Tibial nerve (tissue), 4 donors: Measurements from ENCODE around the gene COG5. TPM values are rescaled to one million over a fixed set of nuclear protein-coding genes. Genes with fewer than 3 reads are reported as not detected.

Experiments
- DNase-seq, 2 donors: peaks; one replicate each; pipeline ENCODE4 v3.0.0-alpha.2; 2019; ENCODE audit warnings: low spot score in 2 of 2
- H3K27ac ChIP-seq, 4 donors: fragments of 200-600 bp; sonication (generic) in 3 of 4; one replicate each; pipeline ENCODE4 v1.5.1; 2017 to 2019; ENCODE audit warnings: mild to moderate bottlenecking in 1 of 4
- H3K27me3 ChIP-seq, 2 donors: fragments of 200-600 bp; sonication (generic) in 1 of 2; one replicate each; pipeline versions ENCODE4 v1.5.1 to v1.6.0; 2017 to 2019
- H3K36me3 ChIP-seq, 3 donors: fragments of 200-600 bp; sonication (generic); one replicate each; pipeline ENCODE4 v1.5.1; 2018 to 2019
- H3K4me1 ChIP-seq, 4 donors: fragments of 200-600 bp; sonication (generic) in 3 of 4; one replicate each; pipeline ENCODE4 v1.5.1; 2017 to 2019
- H3K4me3 ChIP-seq, 4 donors: fragments of 200-600 bp; sonication (generic) in 3 of 4; one replicate each; pipeline ENCODE4 v1.5.1; 2017 to 2019; ENCODE audit warnings: mild to moderate bottlenecking in 1 of 4, moderate library complexity in 1 of 4
- H3K9me3 ChIP-seq, 4 donors: fragments of 200-600 bp; sonication (generic) in 3 of 4; one replicate each; pipeline ENCODE4 v1.5.1; 2017 to 2019
- CTCF ChIP-seq, 5 experiments: fragments of 200-600 bp in 3 of 5; fragments of 450-650 bp in 2 of 5; sonication (generic) in 3 of 5; IDR thresholded peaks; one replicate each; pipeline ENCODE4 v1.5.1; 2016 to 2019; ENCODE audit warnings: antibody characterized with exemption in 5 of 5, mild to moderate bottlenecking in 3 of 5, moderate library complexity in 2 of 5
- EP300 ChIP-seq, 2 donors: sonication (generic); formaldehyde crosslinking; IDR thresholded peaks; one replicate each; pipeline ENCODE4 v1.6.1; 2017; ENCODE audit warnings: antibody characterized with exemption in 2 of 2, mild to moderate bottlenecking in 1 of 2
- POLR2A ChIP-seq, 2 donors: fragments of 450-650 bp; IDR thresholded peaks; one replicate each; pipeline ENCODE4 v1.6.1; 2017; ENCODE audit warnings: antibody characterized with exemption in 2 of 2, mild to moderate bottlenecking in 2 of 2, moderate library complexity in 2 of 2
- WGBS, 2 donors: methylation state at CpG; one replicate each; pipeline ENCODE4 v1.1.5; 2018; 5-methylcytosine and 5-hydroxymethylcytosine counted together
- total RNA-seq, 4 donors: library from RNA; depleted of rRNA; stranded (reverse); fragments of >200 nt; gene quantifications; one replicate each; pipeline ENCODE4 v1.1.0, GENCODE V29; 2016

Gene COG5
- total RNA-seq, 4 donors from 2014 or later = 26.7 to 35.7 (median 32.6) TPM

- peaks cover 0 to 6% (median 0%) of the 10 kb centered on the region in 4 donors for H3K4me1 ChIP-seq
- H3K9me3 ChIP-seq = no peaks in the 10 kb centered on the region
- 51 to 53% methylated on average over 2 of the region's 2 CpGs for WGBS, 2 donors
- no peaks in the 10 kb centered on the region for H3K36me3 ChIP-seq
- H3K27ac ChIP-seq = no peak overlapping the region
- no peak overlapping the region for H3K4me3 ChIP-seq
- no peaks in the 10 kb centered on the region for H3K27me3 ChIP-seq
- TF ChIP-seq EP300 (IDR thresholded peaks at IDR 0.05) (no peak), POLR2A (IDR thresholded peaks at IDR 0.05) (no peak), CTCF (IDR thresholded peaks at IDR 0.05) (no peak)
- DNase-seq = no peak
These were observed 399.6 kb downstream of the COG5 start for GRCh38 chr7:107164092-107164491.

- H3K27me3 ChIP-seq = no peaks in the 10 kb centered on the region
- no peak overlapping the region for H3K27ac ChIP-seq
- WGBS, 2 donors = 67 to 74% methylated on average over 5 of the region's 5 CpGs
- DNase-seq = no peak
- peaks cover 0 to 6% (median 0%) of the 10 kb centered on the region in 4 donors for H3K4me1 ChIP-seq
- H3K36me3 ChIP-seq = no peaks in the 10 kb centered on the region
- TF ChIP-seq CTCF (IDR thresholded peaks at IDR 0.05) (no peak), EP300 (IDR thresholded peaks at IDR 0.05) (no peak), POLR2A (IDR thresholded peaks at IDR 0.05) (no peak)
- no peak overlapping the region for H3K4me3 ChIP-seq
- H3K9me3 ChIP-seq = no peaks in the 10 kb centered on the region
These were observed 401.2 kb downstream of the COG5 start for GRCh38 chr7:107162475-107162874.

GRCh38 chr7:107161415-107161814 is 402.3 kb downstream of the COG5 start:
- Histone ChIP-seq H3K36me3 (no peaks in the 10 kb centered on the region), H3K27me3 (no peaks in the 10 kb centered on the region), H3K27ac (no peak overlapping the region), H3K4me1 (no peaks in the 10 kb centered on the region), H3K4me3 (no peak overlapping the region), H3K9me3 (no peaks in the 10 kb centered on the region)
- TF ChIP-seq EP300 (IDR thresholded peaks at IDR 0.05) = no peak
- TF ChIP-seq POLR2A (IDR thresholded peaks at IDR 0.05) = no peak
- no peak for TF ChIP-seq CTCF (IDR thresholded peaks at IDR 0.05)
- no peak for DNase-seq
- 61 to 63% methylated on average over 3 of the region's 3 CpGs for WGBS, 2 donors

GRCh38 chr7:107160389-107160788 is 403.3 kb downstream of the COG5 start:
- no peak for DNase-seq
- no peaks in the 10 kb centered on the region for H3K27me3 ChIP-seq
- H3K27ac ChIP-seq = no peak overlapping the region
- no peak overlapping the region for H3K4me3 ChIP-seq
- no peaks in the 10 kb centered on the region for H3K9me3 ChIP-seq
- 75 to 82% methylated on average over 2 of the region's 2 CpGs for WGBS, 2 donors
- no peaks in the 10 kb centered on the region for H3K36me3 ChIP-seq
- no peak for TF ChIP-seq CTCF (IDR thresholded peaks at IDR 0.05)
- no peak for TF ChIP-seq POLR2A (IDR thresholded peaks at IDR 0.05)
- TF ChIP-seq EP300 (IDR thresholded peaks at IDR 0.05) = no peak
- H3K4me1 ChIP-seq = no peaks in the 10 kb centered on the region

- H3K4me1 ChIP-seq = no peaks in the 10 kb centered on the region
- no peak for TF ChIP-seq POLR2A (IDR thresholded peaks at IDR 0.05)
- no peak for TF ChIP-seq CTCF (IDR thresholded peaks at IDR 0.05)
- no peak for TF ChIP-seq EP300 (IDR thresholded peaks at IDR 0.05)
- DNase-seq = no peak
- no peak overlapping the region for H3K27ac ChIP-seq
- H3K36me3 ChIP-seq = no peaks in the 10 kb centered on the region
- no peaks in the 10 kb centered on the region for H3K27me3 ChIP-seq
- H3K9me3 ChIP-seq = no peaks in the 10 kb centered on the region
- H3K4me3 ChIP-seq = no peak overlapping the region
- WGBS, 2 donors = 89% methylated on average over 2 of the region's 2 CpGs
These were observed 405.7 kb downstream of the COG5 start for GRCh38 chr7:107158028-107158427.
